GM23338 (cell line): ENCODE measurements around the gene GCNT2. TPM values are rescaled to one million over a fixed set of nuclear protein-coding genes. Genes with fewer than 3 reads are reported as not detected.

Experiments used
- ATAC-seq: fragments of 200-7000 bp; cut with Tn5 transposase; 3 replicates; pipeline ENCODE4 v1.9.1; 2020
- DNase-seq: peaks from one replicate; pipeline ENCODE4 v3.0.0-alpha.2; 2015; ENCODE audit warnings: low spot score
- H2AFZ ChIP-seq: fragments of 200-600 bp; sonication (generic); 2 replicates; pipeline ENCODE4 v1.8.0; 2016; ENCODE audit warnings: antibody characterized with exemption, mild to moderate bottlenecking, moderate library complexity
- H3F3A ChIP-seq: fragments of 200-600 bp; sonication (generic); replicated peaks from 2 replicates; pipeline ENCODE4 v1.8.0; 2017; ENCODE audit warnings: antibody characterized with exemption, mixed run types, low read depth
- H3K27ac ChIP-seq: fragments of 200-600 bp; sonication (generic); 2 replicates; pipeline ENCODE4 v1.6.1; 2016; ENCODE audit warnings: low read depth
- H3K27me3 ChIP-seq: fragments of 200-600 bp; sonication (generic); 2 replicates; pipeline ENCODE4 v1.8.0; 2016; ENCODE audit warnings: mild to moderate bottlenecking, mixed run types, moderate library complexity; ENCODE audit not compliant: insufficient read depth
- H3K36me3 ChIP-seq: fragments of 200-600 bp; sonication (generic); 2 replicates; pipeline ENCODE4 v1.8.0; 2016; ENCODE audit warnings: mild to moderate bottlenecking; ENCODE audit not compliant: insufficient read depth
- H3K4me1 ChIP-seq: fragments of 200-600 bp; sonication (generic); 2 replicates; pipeline ENCODE4 v1.8.0; 2016; ENCODE audit warnings: mild to moderate bottlenecking, moderate library complexity; ENCODE audit not compliant: insufficient read depth
- H3K4me2 ChIP-seq: fragments of 200-600 bp; sonication (generic); 2 replicates; pipeline ENCODE4 v1.7.1; 2017; ENCODE audit warnings: mixed run types
- H3K4me3 ChIP-seq: fragments of 200-600 bp; sonication (generic); 2 replicates; pipeline ENCODE4 v1.6.1; 2016; ENCODE audit warnings: mixed run types
- H3K79me2 ChIP-seq: fragments of 200-600 bp; sonication (generic); replicated peaks from 2 replicates; pipeline ENCODE4 v1.8.0; 2017; ENCODE audit warnings: mild to moderate bottlenecking; ENCODE audit not compliant: insufficient read depth
- H3K9me2 ChIP-seq: fragments of 200-600 bp; sonication (generic); 2 replicates; pipeline ENCODE4 v1.8.0; 2017; ENCODE audit not compliant: insufficient read depth
- H4K20me1 ChIP-seq: fragments of 200-600 bp; sonication (generic); replicated peaks from 2 replicates; pipeline ENCODE4 v1.8.0; 2017; ENCODE audit warnings: mild to moderate bottlenecking; ENCODE audit not compliant: insufficient read depth
- H3K27ac Mint-ChIP-seq: 2 replicates; pipeline ENCODE4 v1.8.0; 2020; ENCODE audit warnings: inconsistent platforms, mild to moderate bottlenecking, moderate library complexity, mixed read lengths
- H3K27me3 Mint-ChIP-seq: 3 replicates; pipeline ENCODE4 v1.8.0; 2022; ENCODE audit warnings: low read depth, mild to moderate bottlenecking, moderate library complexity, mixed read lengths, inconsistent platforms; ENCODE audit not compliant: insufficient read depth, poor library complexity
- H3K36me3 Mint-ChIP-seq: 3 replicates; pipeline ENCODE4 v1.8.0; 2021; ENCODE audit warnings: low read depth, mild to moderate bottlenecking, inconsistent platforms, moderate library complexity, mixed read lengths
- H3K4me1 Mint-ChIP-seq: 3 replicates; pipeline ENCODE4 v1.8.0; 2020; ENCODE audit warnings: mild to moderate bottlenecking, inconsistent platforms, mixed read lengths
- H3K4me3 Mint-ChIP-seq: 3 replicates; pipeline ENCODE4 v1.8.0; 2021; ENCODE audit warnings: moderate library complexity, mild to moderate bottlenecking, inconsistent platforms, mixed read lengths
- H3K9me3 Mint-ChIP-seq: 3 replicates; pipeline ENCODE4 v1.8.0; 2020; ENCODE audit warnings: moderate library complexity, mild to moderate bottlenecking, inconsistent platforms, mixed read lengths
- CTCF ChIP-seq, 2 experiments: fragments of 200-600 bp in 1 of 2; sonication (generic) in 1 of 2; conservative IDR thresholded peaks; 2 replicates each; pipeline versions ENCODE4 v1.5.1 to v1.6.1; 2016 to 2017; ENCODE audit warnings: antibody characterized with exemption in 2 of 2, low read depth in 2 of 2, mild to moderate bottlenecking in 2 of 2, moderate library complexity in 1 of 2
- EZH2 ChIP-seq: fragments of 200-600 bp; sonication (generic); IDR thresholded peaks from one replicate; pipeline ENCODE4 v1.8.0; 2017; ENCODE audit warnings: antibody characterized with exemption, mild to moderate bottlenecking, low read depth; ENCODE audit not compliant: unreplicated experiment
- EZH2phosphoT487 ChIP-seq: fragments of 200-600 bp; sonication (generic); IDR thresholded peaks from one replicate; pipeline ENCODE4 v1.8.1; 2018; ENCODE audit warnings: antibody characterized with exemption; ENCODE audit not compliant: unreplicated experiment
- JUNB ChIP-seq: IDR thresholded peaks from one replicate; pipeline ENCODE4 v1.6.1; 2016; ENCODE audit warnings: antibody characterized with exemption; ENCODE audit not compliant: unreplicated experiment
- POLR2AphosphoS5 ChIP-seq: IDR thresholded peaks from 2 replicates; pipeline ENCODE4 v1.6.1; 2016; ENCODE audit warnings: antibody characterized with exemption, low read depth
- STAT1 ChIP-seq: IDR thresholded peaks from one replicate; pipeline ENCODE4 v1.6.1; 2016; ENCODE audit warnings: antibody characterized with exemption; ENCODE audit not compliant: unreplicated experiment
- ZNF331 ChIP-seq: fragments of 250-450 bp; sonication (Bioruptor Pico); IDR thresholded peaks from 2 replicates; pipeline ENCODE4 v1.5.0; 2020; ENCODE audit warnings: low read depth, mild to moderate bottlenecking, moderate library complexity
- polyA plus RNA-seq: library from polyadenylated mRNA; unstranded; fragments of >200 nt; fragmentation: Nextera tagmentation; extraction: Ambion mirVana; gene quantifications from 2 replicates; pipeline ENCODE4 v1.2.1, GENCODE V29; 2016
- total RNA-seq: library from RNA; depleted of rRNA; stranded (reverse); fragments of >200 nt; shearing (Covaris generic); gene quantifications from 2 replicates; pipeline ENCODE4 v1.2.3, GENCODE V29; 2014

Gene GCNT2
- total and polyA plus RNA-seq, 2 experiments from 2014 or later, result 28.3 to 137 TPM

GRCh38 chr6:10545482-10545881 lies 24.3 kb downstream of the GCNT2 start (continued):
- TF ChIP-seq JUNB, result no peak
- TF ChIP-seq EZH2, result no peak
- TF ChIP-seq EZH2phosphoT487, result no peak

- no peaks in the 10 kb centered on the region for H4K20me1 ChIP-seq
- TF ChIP-seq EZH2phosphoT487 (no peak), POLR2AphosphoS5 (no peak), CTCF (conservative IDR thresholded peaks at IDR 0.05; ENCODE audit: low read depth in 2 of 2) (no peak)
- 0 out of 2 replicates have a peak, but pooled peaks cover 8% of the 10 kb centered on the region for H3K79me2 ChIP-seq
- H3K36me3 Mint-ChIP-seq, result no peaks in the 10 kb centered on the region; the same call in 2 of the 3 replicates
- 0 out of 2 replicates have a peak overlapping the region, but pooled peaks have one; percentile 15 for H3K27ac ChIP-seq
- no peaks in the 10 kb centered on the region for H3K9me2 ChIP-seq
- H3K27me3 Mint-ChIP-seq, result peaks cover 3% of the 10 kb centered on the region
- no peak overlapping the region for H3K4me2 ChIP-seq
- ATAC-seq, result no peak
- H3K36me3 ChIP-seq, result no peaks in the 10 kb centered on the region
- no peak for DNase-seq
- no peak overlapping the region for H3K4me3 Mint-ChIP-seq
- no peaks in the 10 kb centered on the region for H3K9me3 Mint-ChIP-seq
- H3F3A ChIP-seq, result no peaks in the 10 kb centered on the region
- H3K4me3 ChIP-seq, result no peak overlapping the region
- no peak overlapping the region for H2AFZ ChIP-seq
- H3K4me1 ChIP-seq, result peaks cover 24% of the 10 kb centered on the region
- peaks cover 25% of the 10 kb centered on the region; the same call in 2 of the 3 replicates for H3K4me1 Mint-ChIP-seq
- H3K27me3 ChIP-seq, result no peaks in the 10 kb centered on the region
- H3K27ac Mint-ChIP-seq, result no peak overlapping the region
These were observed 26.7 kb downstream of the GCNT2 start for GRCh38 chr6:10547809-10548208.

- peaks cover 4% of the 10 kb centered on the region for H3K27me3 Mint-ChIP-seq
- no peak overlapping the region for H3K4me2 ChIP-seq
- H3K36me3 Mint-ChIP-seq, result no peaks in the 10 kb centered on the region; the same call in 2 of the 3 replicates
- TF ChIP-seq POLR2AphosphoS5 (no peak), ZNF331 (CRISPR knock-in tag) (no peak), EZH2phosphoT487 (no peak), STAT1 (no peak), EZH2 (no peak), JUNB (no peak)
- no peak overlapping the region for H3K27ac Mint-ChIP-seq
- no peaks in the 10 kb centered on the region; the same call in 1 of the 2 replicates for H3F3A ChIP-seq
- H3K4me3 Mint-ChIP-seq, result no peak overlapping the region
- DNase-seq (no peak), ATAC-seq (no peak)
- 0 out of 2 replicates have a peak, but pooled peaks cover 8% of the 10 kb centered on the region for H3K79me2 ChIP-seq
- peak overlapping the region; percentile 36; the same call in 1 of the 2 replicates for H3K27ac ChIP-seq
- peaks cover 35% of the 10 kb centered on the region; the same call in 2 of the 3 replicates for H3K4me1 Mint-ChIP-seq
- H3K9me3 Mint-ChIP-seq, result no peaks in the 10 kb centered on the region
- H3K4me3 ChIP-seq, result no peak overlapping the region
- H3K27me3 ChIP-seq, result no peaks in the 10 kb centered on the region
- no peaks in the 10 kb centered on the region for H3K36me3 ChIP-seq
- H3K4me1 ChIP-seq, result peaks cover 29% of the 10 kb centered on the region
- no peaks in the 10 kb centered on the region for H3K9me2 ChIP-seq
- H2AFZ ChIP-seq, result no peak overlapping the region
- no peaks in the 10 kb centered on the region for H4K20me1 ChIP-seq
These were observed 29.6 kb downstream of the GCNT2 start for GRCh38 chr6:10550764-10551163.
